Measurements from ENCODE around the gene RPS10. TPM values are rescaled to one million over a fixed set of nuclear protein-coding genes. Genes with fewer than 3 reads are reported as not detected.
A peak's percentile ranks its signal among the peaks of the same experiment; 100 is the strongest.
"Not testable (repeated sequence)": the region's sequence is repeated elsewhere in the genome, so short reads cannot be mapped to it uniquely, and the experiment has no call there.

Gene RPS10
- total RNA-seq, 1 experiment from 2014 or later, result 1,650 TPM

- Mint-ChIP-seq H3K27me3 (ENCODE audit: insufficient read depth, unreplicated experiment) (no peaks in the 10 kb centered on the region), H3K27ac (ENCODE audit: unreplicated experiment) (peak overlapping the region; percentile 48), H3K4me1 (ENCODE audit: low read depth, unreplicated experiment) (no peaks in the 10 kb centered on the region), H3K36me3 (ENCODE audit: insufficient read depth, unreplicated experiment) (peaks cover 67% of the 10 kb centered on the region), H3K9me3 (ENCODE audit: unreplicated experiment) (no peaks in the 10 kb centered on the region), H3K4me3 (ENCODE audit: unreplicated experiment) (no peak overlapping the region)
- CTCF ChIA-PET, result interaction anchor here (0.6 to 4.7 kb wide), 34 partner anchors 9 to 1126 kb away, joined by 3 to 115 read pairs (median 5); partner anchors contain the start of genes HMGA1, NUDT3, PFDN6 and RPS10
- TF ChIP-seq CTCF (IDR thresholded peaks at IDR 0.05; ENCODE audit: insufficient read depth in 1 of 2, low read depth in 1 of 2, low read length in 1 of 2, severe bottlenecking in 1 of 2, unreplicated experiment in 1 of 2), result peak; percentile 49 to 68
- no TSS peak for BruUV-seq (replicated peaks)
- Histone ChIP-seq H3K4me3 (ENCODE audit: low read depth, low read length) (no peak overlapping the region), H3K36me3 (ENCODE audit: control insufficient read depth, insufficient read depth, low read length) (peaks cover 7% of the 10 kb centered on the region; the same call in 1 of the 2 replicates), H3K4me1 (peaks cover 5% of the 10 kb centered on the region), H3K9me3 (no peaks in the 10 kb centered on the region), H3K27me3 (replicated peaks; ENCODE audit: control insufficient read depth, insufficient read depth, low read length) (no peaks in the 10 kb centered on the region)
- intact Hi-C loops (cut with micrococcal nuclease; ENCODE audit: unreplicated experiment), result loop anchor here (1.0 to 2.0 kb wide), 4 partner anchors 22 to 252 kb away; partner anchors contain the start of genes NUDT3 and SMIM29
- POLR2A ChIA-PET, result interaction anchor here (0.6 to 2.9 kb wide), 7 partner anchors 9 to 219 kb away, joined by 3 to 17 read pairs (median 10); partner anchors contain the start of genes HMGA1 and SMIM29
- peak; percentile 69 to 72 for DNase-seq
Observed at GRCh38 chr6:34414999-34415858, 10.6 kb downstream of the RPS10 start.

- intact Hi-C loops (cut with micrococcal nuclease; ENCODE audit: unreplicated experiment), result no loop called here
- DNase-seq, result no peak
- BruUV-seq (replicated peaks), result no TSS peak
- Histone ChIP-seq H3K27me3 (replicated peaks; ENCODE audit: control insufficient read depth, insufficient read depth, low read length) (no peaks in the 10 kb centered on the region), H3K4me3 (ENCODE audit: low read depth, low read length) (no peak overlapping the region), H3K36me3 (ENCODE audit: control insufficient read depth, insufficient read depth, low read length) (peaks cover 3% of the 10 kb centered on the region; the same call in 1 of the 2 replicates), H3K4me1 (peaks cover 5% of the 10 kb centered on the region), H3K9me3 (no peaks in the 10 kb centered on the region)
- Mint-ChIP-seq H3K9me3 (ENCODE audit: unreplicated experiment) (no peaks in the 10 kb centered on the region), H3K4me1 (ENCODE audit: low read depth, unreplicated experiment) (no peaks in the 10 kb centered on the region), H3K27me3 (ENCODE audit: insufficient read depth, unreplicated experiment) (no peaks in the 10 kb centered on the region), H3K27ac (ENCODE audit: unreplicated experiment) (no peak overlapping the region), H3K4me3 (ENCODE audit: unreplicated experiment) (no peak overlapping the region), H3K36me3 (ENCODE audit: insufficient read depth, unreplicated experiment) (peaks cover 45% of the 10 kb centered on the region)
- TF ChIP-seq CTCF (IDR thresholded peaks at IDR 0.05; ENCODE audit: insufficient read depth in 1 of 2, low read depth in 1 of 2, low read length in 1 of 2, severe bottlenecking in 1 of 2, unreplicated experiment in 1 of 2), result no peak
- ChIA-PET POLR2A (no interaction called here), CTCF (no interaction called here)
Observed at GRCh38 chr6:34412643-34413214, 13.1 kb downstream of the RPS10 start.

GRCh38 chr6:34412016-34412415, 13.9 kb downstream of the RPS10 start:
- Mint-ChIP-seq H3K27me3 (ENCODE audit: insufficient read depth, unreplicated experiment) (no peaks in the 10 kb centered on the region), H3K36me3 (ENCODE audit: insufficient read depth, unreplicated experiment) (peaks cover 38% of the 10 kb centered on the region), H3K4me1 (ENCODE audit: low read depth, unreplicated experiment) (no peaks in the 10 kb centered on the region), H3K27ac (ENCODE audit: unreplicated experiment) (no peak overlapping the region), H3K9me3 (ENCODE audit: unreplicated experiment) (no peaks in the 10 kb centered on the region), H3K4me3 (ENCODE audit: unreplicated experiment) (no peak overlapping the region)
- POLR2A ChIA-PET, result no interaction called here
- no peak overlapping the region for H3K4me3 ChIP-seq (ENCODE audit: low read depth, low read length)
- no TSS peak for BruUV-seq (replicated peaks)
- no peak for TF ChIP-seq CTCF (IDR thresholded peaks at IDR 0.05; ENCODE audit: insufficient read depth in 1 of 2, low read depth in 1 of 2, low read length in 1 of 2, severe bottlenecking in 1 of 2, unreplicated experiment in 1 of 2)
- 0 out of 2 replicates have a peak, but pooled peaks cover 2% of the 10 kb centered on the region for H3K36me3 ChIP-seq (ENCODE audit: control insufficient read depth, insufficient read depth, low read length)
- no peak for DNase-seq
- no peaks in the 10 kb centered on the region for H3K9me3 ChIP-seq
- H3K27me3 ChIP-seq (replicated peaks; ENCODE audit: control insufficient read depth, insufficient read depth, low read length), result no peaks in the 10 kb centered on the region
- CTCF ChIA-PET, result no interaction called here
- intact Hi-C loops (cut with micrococcal nuclease; ENCODE audit: unreplicated experiment), result no loop called here
- H3K4me1 ChIP-seq, result peaks cover 5% of the 10 kb centered on the region

- H3K36me3 Mint-ChIP-seq (ENCODE audit: insufficient read depth, unreplicated experiment), result peaks cover 13% of the 10 kb centered on the region
- H3K4me1 ChIP-seq; H3K4me3 Mint-ChIP-seq (ENCODE audit: unreplicated experiment); H3K4me1 Mint-ChIP-seq (ENCODE audit: low read depth, unreplicated experiment); CTCF ChIA-PET; H3K9me3 Mint-ChIP-seq (ENCODE audit: unreplicated experiment); BruUV-seq (replicated peaks); H3K27me3 ChIP-seq (replicated peaks; ENCODE audit: control insufficient read depth, insufficient read depth, low read length); H3K27ac Mint-ChIP-seq (ENCODE audit: unreplicated experiment); POLR2A ChIA-PET; H3K27me3 Mint-ChIP-seq (ENCODE audit: insufficient read depth, unreplicated experiment); H3K36me3 ChIP-seq (ENCODE audit: control insufficient read depth, insufficient read depth, low read length); H3K4me3 ChIP-seq (ENCODE audit: low read depth, low read length); intact Hi-C loops (cut with micrococcal nuclease; ENCODE audit: unreplicated experiment); DNase-seq; H3K9me3 ChIP-seq: not testable (repeated sequence)
Observed at GRCh38 chr6:34407915-34408314, 18.0 kb downstream of the RPS10 start.
